Urinary bladder (tissue), 2 donors: ENCODE results near the gene BPHL. TPM values are rescaled to one million over a fixed set of nuclear protein-coding genes. Genes with fewer than 3 reads are reported as not detected.

ENCODE experiments used
- polyA plus RNA-seq: library from polyadenylated mRNA; stranded (reverse); fragments of 200-250 nt; gene quantifications from one replicate; pipeline ENCODE4 v1.2.3, GENCODE V29; 2013
- small RNA-seq: library from RNA; depleted of rRNA; stranded (forward); fragments of <200 nt; gene quantifications from one replicate; pipeline ENCODE3, GENCODE V24; 2014
- total RNA-seq: library from RNA; depleted of rRNA; stranded (reverse); fragments of >200 nt; gene quantifications from one replicate; pipeline ENCODE4 v1.2.3, GENCODE V29; 2014
- donor health status: healthy.

The BPHL gene
- total and polyA plus RNA-seq, 2 donors = 13.3 to 23.7 TPM

Small RNAs within 50 kb of the gene (small RNA-seq; reads per million reads assigned to genes)
- gene RNA5SP201 = not detected

Other genes starting within 250 kb of the BPHL start
- gene SERPINB9, start 215.4 kb upstream of the BPHL start, total RNA-seq = 8.2 TPM
- gene SERPINB9, start 215.4 kb upstream of the BPHL start, polyA plus RNA-seq = 4.4 TPM
- 58.8 TPM for gene SERPINB6, start 147.1 kb upstream of the BPHL start, total RNA-seq
- gene SERPINB6, start 147.1 kb upstream of the BPHL start, polyA plus RNA-seq = 130 TPM
- 8.7 TPM for gene NQO2, start 118.8 kb upstream of the BPHL start, total RNA-seq
- gene NQO2, start 118.8 kb upstream of the BPHL start, polyA plus RNA-seq = 25.5 TPM
- 24.5 TPM for gene RIPK1, start 50.2 kb upstream of the BPHL start, total RNA-seq
- 22.4 TPM for gene RIPK1, start 50.2 kb upstream of the BPHL start, polyA plus RNA-seq
- gene TUBB2A, start 38.8 kb downstream of the BPHL start, total RNA-seq = 52.8 TPM
- 96.2 TPM for gene TUBB2A, start 38.8 kb downstream of the BPHL start, polyA plus RNA-seq
- gene TUBB2B, start 108.9 kb downstream of the BPHL start, total RNA-seq = 55.6 TPM
- 22.4 TPM for gene TUBB2B, start 108.9 kb downstream of the BPHL start, polyA plus RNA-seq
- gene PSMG4, start 140.2 kb downstream of the BPHL start, total RNA-seq = 19.8 TPM
- gene PSMG4, start 140.2 kb downstream of the BPHL start, polyA plus RNA-seq = 29.5 TPM